IPS-18c (cell line): ENCODE results near the gene CTBP2.
"Not testable (repeated sequence)": the region's sequence is repeated elsewhere in the genome, so short reads cannot be mapped to it uniquely, and the experiment has no call there.

Experiments
- H3K4me3 ChIP-seq: 2 replicates; pipeline ENCODE4 v1.7.0; 2013; ENCODE audit warnings: low read depth, mild to moderate bottlenecking, low read length, moderate library complexity; ENCODE audit not compliant: insufficient read depth
- H3K9me3 ChIP-seq: one replicate; pipeline ENCODE4 v1.6.1; 2013; ENCODE audit warnings: mild to moderate bottlenecking, low read length, moderate library complexity; ENCODE audit not compliant: control insufficient read depth, insufficient read depth

CTBP2 gene

GRCh38 chr10:125093199-125093973 lies 67.0 kb downstream of the CTBP2 start:
- no peak overlapping the region for H3K4me3 ChIP-seq
- no peaks in the 10 kb centered on the region for H3K9me3 ChIP-seq

GRCh38 chr10:125092564-125093031 lies 67.8 kb downstream of the CTBP2 start:
- Histone ChIP-seq H3K9me3 (no peaks in the 10 kb centered on the region), H3K4me3 (no peak overlapping the region)

- H3K9me3 ChIP-seq = no peaks in the 10 kb centered on the region
- no peak overlapping the region for H3K4me3 ChIP-seq
Observed at GRCh38 chr10:125091891-125092290, 68.5 kb downstream of the CTBP2 start.

- H3K9me3 ChIP-seq = no peaks in the 10 kb centered on the region
- no peak overlapping the region for H3K4me3 ChIP-seq
Observed at GRCh38 chr10:125089469-125089868, 70.9 kb downstream of the CTBP2 start.

- H3K9me3 ChIP-seq = no peaks in the 10 kb centered on the region
- no peak overlapping the region for H3K4me3 ChIP-seq
Observed at GRCh38 chr10:125087897-125088215, 72.5 kb downstream of the CTBP2 start.

- Histone ChIP-seq H3K4me3 (no peak overlapping the region), H3K9me3 (no peaks in the 10 kb centered on the region)
Observed at GRCh38 chr10:125087191-125087896, 73.0 kb downstream of the CTBP2 start.

GRCh38 chr10:125086691-125087090 lies 73.7 kb downstream of the CTBP2 start:
- Histone ChIP-seq H3K4me3 (no peak overlapping the region), H3K9me3 (no peaks in the 10 kb centered on the region)

- no peak overlapping the region for H3K4me3 ChIP-seq
- H3K9me3 ChIP-seq = no peaks in the 10 kb centered on the region
Observed at GRCh38 chr10:125085258-125086054, 74.9 kb downstream of the CTBP2 start.

GRCh38 chr10:125084614-125085257 lies 75.6 kb downstream of the CTBP2 start:
- Histone ChIP-seq H3K9me3 (no peaks in the 10 kb centered on the region), H3K4me3 (no peak overlapping the region)

GRCh38 chr10:125084191-125084613 lies 76.2 kb downstream of the CTBP2 start:
- H3K9me3 ChIP-seq = no peaks in the 10 kb centered on the region

GRCh38 chr10:125083576-125083920 lies 76.8 kb downstream of the CTBP2 start:
- no peaks in the 10 kb centered on the region for H3K9me3 ChIP-seq
- H3K4me3 ChIP-seq = no peak overlapping the region

More at GRCh38 chr10:125084191-125084613, 76.2 kb downstream of the CTBP2 start:
- no peak overlapping the region for H3K4me3 ChIP-seq

GRCh38 chr10:125082881-125083575 lies 77.3 kb downstream of the CTBP2 start:
- H3K4me3 ChIP-seq = no peak overlapping the region
- H3K9me3 ChIP-seq = no peaks in the 10 kb centered on the region

GRCh38 chr10:125082471-125082870 lies 77.9 kb downstream of the CTBP2 start:
- H3K9me3 ChIP-seq, H3K4me3 ChIP-seq: not testable (repeated sequence)

GRCh38 chr10:125081931-125082330 lies 78.4 kb downstream of the CTBP2 start:
- no peak overlapping the region for H3K4me3 ChIP-seq
- H3K9me3 ChIP-seq = no peaks in the 10 kb centered on the region

GRCh38 chr10:125080984-125081383 lies 79.4 kb downstream of the CTBP2 start:
- Histone ChIP-seq H3K4me3 (no peak overlapping the region), H3K9me3 (no peaks in the 10 kb centered on the region)

- H3K4me3 ChIP-seq = no peak overlapping the region
- no peaks in the 10 kb centered on the region for H3K9me3 ChIP-seq
Observed at GRCh38 chr10:125080296-125080695, 80.1 kb downstream of the CTBP2 start.

GRCh38 chr10:125079091-125079600 lies 81.2 kb downstream of the CTBP2 start:
- H3K9me3 ChIP-seq = peaks cover 2% of the 10 kb centered on the region
- no peak overlapping the region for H3K4me3 ChIP-seq
